Stimulated activated CD8-positive, alpha-beta memory T cell treated with anti-CD3 and anti-CD28 coated beads, Interleukin-4, amount 100 ng/mL, for 48 hours (primary cell): ENCODE results near the gene GRIA1.

Source experiments
- DNase-seq: peaks from one replicate; pipeline ENCODE4 v3.0.0-alpha.2; 2020

Gene GRIA1

DNA sequence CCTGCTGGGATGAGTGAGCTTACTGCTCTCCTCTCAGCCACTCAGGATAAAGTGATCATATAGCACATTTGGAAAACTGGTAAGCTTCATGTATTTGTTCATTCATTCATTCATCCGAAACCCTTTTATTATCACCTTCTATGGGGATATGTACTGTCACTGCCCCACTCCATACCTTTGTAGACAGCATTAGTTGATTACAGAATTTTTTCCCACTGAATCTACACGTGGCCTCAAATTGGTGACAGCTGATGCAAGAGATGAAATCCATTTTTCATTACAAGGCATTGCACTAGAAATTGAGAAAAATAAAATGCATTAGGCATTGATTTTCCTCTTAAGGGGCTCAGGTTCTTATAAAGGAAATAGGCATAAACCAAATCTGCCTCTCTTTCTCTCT lies 9.7 kb downstream of the GRIA1 start:
- no peak for DNase-seq

DNA sequence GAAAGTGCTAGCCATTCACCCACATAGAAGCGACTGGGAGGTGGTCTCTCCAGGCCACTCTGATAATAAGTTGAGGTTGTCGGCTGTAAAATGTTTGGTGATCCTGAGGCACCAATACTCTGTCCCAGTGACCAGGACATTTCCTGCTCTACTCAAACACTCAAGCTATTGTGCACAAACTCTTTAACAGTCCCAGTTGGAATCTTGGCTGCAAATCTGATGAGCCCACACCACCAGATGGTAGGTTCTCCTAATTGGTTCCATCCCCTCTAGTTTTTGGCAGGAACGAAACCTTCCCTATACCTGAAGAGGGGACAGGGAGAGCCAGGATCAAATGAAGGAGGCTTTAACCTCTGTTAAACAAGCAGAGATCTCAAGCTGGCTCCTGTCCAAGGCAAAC lies 14.3 kb downstream of the GRIA1 start:
- DNase-seq, result no peak

DNA sequence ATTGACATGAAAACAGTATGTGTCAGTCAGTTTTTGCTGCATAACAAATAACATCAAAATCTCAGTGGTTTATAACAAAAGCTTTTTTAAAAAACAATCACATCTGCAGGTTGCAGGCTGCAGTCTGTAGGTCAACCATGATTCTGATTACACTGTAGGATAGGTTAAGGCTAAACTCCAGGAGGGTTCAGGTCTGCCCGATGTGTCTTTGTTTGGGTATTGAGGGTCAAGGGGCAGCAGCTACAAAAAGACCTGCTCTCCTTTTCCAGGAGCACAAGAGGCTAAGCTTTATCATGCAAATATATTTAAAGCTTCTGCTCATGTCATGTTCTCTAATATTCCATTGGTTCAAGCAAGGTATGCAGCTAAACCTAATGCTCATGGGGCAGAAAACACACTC lies 18.2 kb downstream of the GRIA1 start:
- DNase-seq, result no peak

DNA sequence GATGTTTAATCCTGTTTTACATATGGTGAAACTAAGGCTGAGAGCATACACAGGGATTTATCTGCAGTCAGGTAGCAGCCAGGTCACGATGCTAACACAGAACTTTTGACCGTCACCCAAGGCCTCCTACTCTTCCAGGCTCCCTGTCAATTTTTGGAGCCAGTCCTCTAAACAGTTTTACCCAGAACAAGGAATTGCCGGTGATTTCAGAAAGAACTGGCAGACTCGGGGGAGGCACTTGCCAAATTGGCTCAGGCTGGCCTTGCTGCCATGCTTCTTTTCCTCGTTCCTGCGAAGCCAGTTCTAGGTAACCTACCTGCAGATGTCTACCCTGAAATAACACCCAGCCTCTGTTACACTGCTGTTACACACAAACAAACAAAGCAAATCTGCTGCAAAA lies 21.2 kb downstream of the GRIA1 start:
- DNase-seq, result no peak

- no peak for DNase-seq
These were observed 22.7 kb downstream of the GRIA1 start for GRCh38 chr5:153513156-153513555.

DNA sequence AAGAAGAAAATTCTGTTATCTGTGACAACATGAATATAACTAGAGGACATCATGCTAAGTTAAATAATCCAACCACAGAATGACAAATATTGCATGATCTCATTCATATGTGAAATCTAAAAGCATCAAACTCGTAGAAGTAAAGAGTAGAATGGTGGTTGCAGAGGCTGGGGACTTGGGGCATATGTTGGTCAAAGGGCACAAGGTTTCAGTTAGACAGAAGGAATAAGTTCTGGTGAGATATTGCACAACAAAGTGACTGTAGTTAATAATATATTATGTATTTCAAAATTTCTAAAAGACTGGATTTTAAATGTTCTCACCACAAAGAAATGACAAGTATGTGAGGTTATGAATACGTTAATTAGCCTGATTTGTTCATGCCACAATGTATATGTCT lies 24.8 kb downstream of the GRIA1 start:
- no peak for DNase-seq

DNA sequence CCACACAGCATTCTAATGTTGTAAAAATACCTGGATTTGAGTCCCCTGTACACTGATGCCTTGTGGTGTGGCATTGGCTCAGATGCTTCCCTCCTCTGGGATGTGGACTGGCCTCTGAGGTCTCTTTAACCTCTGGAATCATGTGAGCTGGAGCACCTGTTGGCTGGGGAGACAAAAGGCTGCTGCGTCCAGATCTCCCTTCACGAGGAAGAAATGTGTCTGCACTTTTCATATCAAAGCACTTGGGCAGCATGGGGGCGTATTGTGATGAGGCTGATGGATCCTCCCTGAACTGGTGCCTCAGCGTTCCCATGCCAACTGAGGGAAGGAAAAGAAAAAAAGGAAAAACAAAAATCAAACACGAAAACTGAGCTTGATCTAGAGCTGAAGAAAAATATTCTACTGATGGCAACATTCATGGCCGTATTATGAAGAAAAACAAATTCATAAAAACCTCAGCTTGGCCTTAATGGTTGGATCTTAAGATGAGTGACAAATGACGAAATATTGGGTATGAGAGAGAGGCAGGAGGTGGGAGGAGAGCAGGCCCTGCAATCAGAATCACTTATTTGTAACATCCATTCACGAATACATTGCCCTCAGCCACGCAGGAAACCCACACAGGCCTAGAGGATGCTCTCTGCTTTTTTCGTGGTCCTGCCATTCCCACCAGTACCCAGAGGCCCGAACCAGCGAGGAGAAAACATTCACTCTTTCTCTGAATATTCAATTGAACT lies 26.2 kb downstream of the GRIA1 start:
- no peak for DNase-seq

GRCh38 chr5:153517241-153517611 lies 26.8 kb downstream of the GRIA1 start:
- no peak for DNase-seq

DNA sequence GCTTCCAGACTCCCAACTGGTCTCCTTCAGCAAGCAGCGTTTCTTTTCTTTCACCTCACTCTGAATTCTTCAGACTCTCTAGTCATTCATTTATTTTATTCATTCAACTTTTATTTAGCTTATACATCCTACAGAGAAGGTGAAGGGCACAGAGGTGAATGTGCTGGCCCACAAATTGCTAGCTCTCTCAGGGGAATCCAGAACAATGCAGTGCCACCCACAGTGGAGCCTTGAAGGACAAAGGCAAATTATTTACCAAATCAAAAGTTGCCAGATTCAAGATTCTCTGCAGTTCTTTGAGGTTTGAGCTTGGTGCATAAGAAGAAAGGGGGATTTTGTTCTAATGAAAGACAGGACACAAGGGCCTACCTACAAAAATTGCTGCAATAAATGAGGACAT lies 29.7 kb downstream of the GRIA1 start:
- no peak for DNase-seq

DNA sequence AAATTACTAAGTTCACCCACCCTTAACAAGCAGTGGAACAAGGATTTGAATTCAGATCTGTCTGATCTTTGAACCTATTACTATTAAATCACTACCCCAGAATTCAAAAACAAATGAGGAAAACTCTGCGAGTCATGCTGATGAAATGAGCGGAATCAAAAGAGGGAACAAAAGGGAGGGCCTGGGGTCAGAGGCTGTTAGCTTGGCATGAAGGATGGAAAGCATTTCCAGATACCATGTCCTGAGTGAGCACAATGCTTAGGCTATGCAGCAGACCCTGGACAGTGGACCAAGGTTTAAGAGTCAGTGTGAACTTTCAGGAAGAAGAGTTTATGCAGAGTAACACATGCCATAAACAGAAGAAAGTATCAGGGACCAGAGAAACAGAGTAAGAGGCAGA lies 30.5 kb downstream of the GRIA1 start:
- DNase-seq, result no peak

- no peak for DNase-seq
These were observed 32.7 kb downstream of the GRIA1 start for GRCh38 chr5:153523211-153523610.

DNA sequence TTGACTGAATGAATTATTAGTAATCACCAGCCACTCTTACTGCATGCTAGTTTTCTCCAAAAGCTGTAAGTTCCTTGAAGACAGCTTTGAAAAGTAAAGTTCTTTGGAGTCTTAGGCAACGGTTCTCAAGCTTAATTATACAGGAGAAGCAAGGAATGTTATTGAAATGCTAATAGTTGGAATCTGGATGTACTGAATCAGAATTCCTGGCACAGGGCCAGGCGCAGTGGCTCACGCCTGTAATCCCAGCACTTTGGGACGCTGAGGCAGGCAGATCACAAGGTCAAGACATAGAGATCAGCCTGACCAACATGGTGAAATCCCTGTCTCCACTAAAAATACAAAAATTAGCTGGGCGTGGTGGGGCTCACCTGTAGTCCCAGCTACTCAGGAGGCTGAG lies 33.4 kb downstream of the GRIA1 start:
- no peak for DNase-seq

DNA sequence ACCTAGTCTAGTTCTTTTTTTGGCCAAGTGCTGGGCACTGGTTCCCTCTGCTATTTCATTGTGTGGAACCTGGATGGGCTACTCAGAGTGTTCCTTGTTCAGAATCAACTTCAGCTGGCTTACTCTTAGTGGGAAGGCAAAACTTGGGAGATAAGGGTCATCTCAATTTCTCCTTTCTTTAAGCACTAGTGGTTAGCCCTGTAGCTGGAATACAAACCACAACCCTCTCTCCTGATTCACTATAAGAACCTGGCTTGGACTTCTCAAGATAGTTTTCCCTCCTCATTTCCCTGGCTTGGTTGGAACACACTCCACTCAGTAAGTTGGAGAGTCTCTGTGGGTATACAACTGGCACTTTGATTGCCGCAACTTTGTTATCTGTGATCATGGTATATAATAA lies 35.1 kb downstream of the GRIA1 start:
- DNase-seq, result no peak

- no peak for DNase-seq
These were observed 40.1 kb downstream of the GRIA1 start for GRCh38 chr5:153530357-153531143.

DNA sequence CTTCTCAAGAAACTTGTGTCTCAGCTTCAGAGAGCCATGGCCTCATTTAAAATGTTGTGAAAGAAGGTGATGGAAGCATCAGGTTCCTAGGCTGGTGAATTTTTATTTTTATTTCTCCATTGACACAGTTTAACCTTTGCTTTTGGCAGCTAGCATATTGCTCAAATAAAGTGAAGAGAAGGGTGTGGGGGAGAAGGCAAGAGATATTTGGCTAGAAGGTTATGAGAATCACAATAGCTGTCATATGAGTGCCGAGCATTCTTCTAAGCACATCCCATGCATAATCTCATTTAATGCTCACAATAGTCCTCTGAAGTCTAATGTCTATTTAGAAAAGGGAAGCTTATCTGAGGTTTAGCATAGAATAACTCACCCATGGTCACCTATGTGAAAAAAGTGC lies 43.1 kb downstream of the GRIA1 start:
- DNase-seq, result no peak

DNA sequence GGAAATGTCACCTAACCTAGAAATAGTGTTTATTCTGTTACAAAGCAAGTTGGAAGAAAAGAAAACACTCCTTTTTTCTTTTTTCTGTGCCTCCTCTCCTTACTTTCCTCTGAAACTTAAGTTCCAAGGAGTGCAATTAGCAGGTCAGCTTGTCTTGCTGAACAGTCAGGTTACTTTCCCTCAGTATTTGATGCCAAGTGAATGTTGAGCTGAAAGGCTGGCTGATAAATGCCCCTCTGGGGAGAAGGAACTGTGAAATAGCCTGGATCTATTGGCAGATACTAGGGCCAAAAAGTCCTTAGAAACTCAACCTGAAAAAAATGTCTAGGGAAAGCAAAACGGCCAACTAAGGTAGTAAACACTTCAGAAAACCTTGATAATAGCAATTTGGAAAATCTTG lies 43.6 kb downstream of the GRIA1 start:
- DNase-seq, result no peak

DNA sequence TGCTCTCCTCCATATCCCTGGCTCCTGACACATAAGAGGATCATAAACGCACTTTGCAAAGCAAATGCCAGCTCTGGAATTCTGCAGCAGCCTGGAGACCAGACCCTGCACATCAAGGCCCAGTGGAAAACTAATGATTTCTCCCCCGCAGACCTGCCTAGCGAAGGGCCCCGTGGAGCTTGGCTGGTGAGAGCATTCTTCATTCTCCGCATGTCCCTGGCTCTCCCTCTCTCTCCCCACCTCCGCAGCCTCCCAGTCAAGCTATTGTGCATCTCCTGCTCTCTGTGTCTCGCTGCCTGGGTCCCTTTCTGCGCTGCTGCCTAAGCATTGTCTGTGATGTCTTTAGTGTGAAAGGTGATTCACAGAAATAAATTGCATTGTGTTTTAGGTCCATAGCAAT lies 46.7 kb downstream of the GRIA1 start:
- no peak for DNase-seq

- DNase-seq, result no peak
These were observed 49.5 kb downstream of the GRIA1 start for GRCh38 chr5:153539983-153540382.

DNA sequence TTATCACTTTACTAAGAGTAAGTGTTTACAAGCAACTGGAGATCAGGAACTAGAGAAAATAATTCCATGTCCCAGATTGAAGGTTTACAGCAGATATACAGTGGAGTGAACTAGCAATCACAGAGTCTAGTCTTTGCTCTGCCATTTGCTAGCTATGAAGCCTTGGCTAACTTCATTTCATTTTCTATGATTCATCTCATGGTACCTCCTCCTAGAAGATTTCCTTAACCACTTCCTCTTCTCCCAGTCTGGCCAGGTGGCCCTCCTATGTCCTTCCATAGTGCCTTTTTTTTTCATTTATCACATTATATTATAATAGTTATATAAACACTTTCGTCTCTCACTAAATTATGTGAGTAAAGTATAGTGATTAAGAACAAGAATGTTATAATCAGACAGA lies 52.1 kb downstream of the GRIA1 start:
- no peak for DNase-seq

DNA sequence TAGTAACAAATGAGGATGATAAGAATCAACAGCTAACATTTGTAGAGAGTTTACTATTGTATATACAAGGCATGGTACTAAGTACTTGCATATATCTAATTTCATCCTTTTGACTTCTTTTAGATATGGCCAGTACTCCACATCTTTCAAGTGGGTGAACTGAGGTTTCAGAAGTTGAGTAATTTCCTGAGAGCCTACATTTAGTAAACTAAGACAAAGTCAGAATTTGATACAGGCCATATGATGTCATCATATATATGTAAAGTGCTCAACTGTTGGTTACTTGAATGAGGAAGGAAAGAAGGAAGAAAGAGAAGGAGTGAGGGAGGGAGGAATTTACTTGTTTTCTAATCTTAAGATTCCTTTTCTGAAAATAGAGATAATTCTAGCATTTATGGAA lies 52.8 kb downstream of the GRIA1 start:
- DNase-seq, result no peak

DNA sequence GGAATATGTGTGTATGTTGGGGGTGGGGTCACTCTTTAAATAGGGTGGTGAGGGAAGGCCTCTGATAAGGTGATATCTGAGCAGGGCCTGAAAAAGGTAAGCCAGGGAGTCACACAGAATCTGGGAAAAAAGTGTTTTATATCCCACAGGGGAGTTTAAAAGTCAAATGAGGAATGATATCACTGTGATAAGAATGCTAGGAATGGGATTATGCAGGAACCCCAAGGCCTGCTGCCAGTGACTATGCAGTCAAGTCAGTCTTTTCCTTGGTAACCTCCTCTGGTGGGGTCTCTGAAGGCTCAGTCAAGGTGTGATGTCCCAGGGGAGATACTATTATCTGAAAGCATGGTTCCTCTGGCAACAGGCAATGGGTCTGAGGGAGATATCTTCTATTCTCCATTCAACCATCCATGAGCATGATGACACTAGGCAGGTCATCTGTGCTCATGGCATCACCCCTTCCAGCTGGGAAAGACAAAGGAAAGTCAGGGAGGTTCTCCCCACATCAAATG lies 53.5 kb downstream of the GRIA1 start:
- no peak for DNase-seq

GRCh38 chr5:153544706-153545105 lies 54.2 kb downstream of the GRIA1 start:
- DNase-seq, result no peak

GRCh38 chr5:153546566-153546965 lies 56.1 kb downstream of the GRIA1 start:
- DNase-seq, result no peak

- no peak for DNase-seq
These were observed 61.1 kb downstream of the GRIA1 start for GRCh38 chr5:153551537-153552079.
